Stomach (tissue), 9 donors: Measurements from ENCODE around the gene KSR2. TPM values are rescaled to one million over a fixed set of nuclear protein-coding genes. Genes with fewer than 3 reads are reported as not detected.

Experiments
- DNase-seq, 2 donors: peaks; one replicate each; pipeline versions ENCODE4 v3.0.0 to v3.0.0-alpha.2; 2013 to 2019
- H3K27ac ChIP-seq, 5 donors: fragments of 200-600 bp in 4 of 5; sonication (generic) in 4 of 5; one replicate each; pipeline ENCODE4 v1.5.1; 2013 to 2019; ENCODE audit warnings: mild to moderate bottlenecking in 1 of 5, moderate library complexity in 1 of 5
- H3K27me3 ChIP-seq, 3 donors: fragments of 200-600 bp; sonication (generic); one replicate each; pipeline ENCODE4 v1.5.1; 2017 to 2019; ENCODE audit warnings: mixed run types in 1 of 3
- H3K36me3 ChIP-seq, 4 donors: fragments of 200-600 bp; sonication (generic); 1 replicate in 3 of 4; 2 replicates in 1 of 4; pipeline ENCODE4 v1.5.1; 2016 to 2019
- H3K4me1 ChIP-seq, 4 donors: fragments of 200-600 bp; sonication (generic); one replicate each; pipeline ENCODE4 v1.5.1; 2016 to 2019
- H3K4me3 ChIP-seq, 4 donors: fragments of 200-600 bp; sonication (generic) in 3 of 4; one replicate each; pipeline ENCODE4 v1.5.1; 2016 to 2019; ENCODE audit warnings: mild to moderate bottlenecking in 1 of 4
- H3K9me3 ChIP-seq, 4 donors: fragments of 200-600 bp; sonication (generic); one replicate each; pipeline ENCODE4 v1.5.1; 2016 to 2019
- EP300 ChIP-seq: sonication (generic); formaldehyde crosslinking; IDR thresholded peaks from one replicate; pipeline ENCODE4 v1.6.1; 2017; ENCODE audit warnings: antibody characterized with exemption
- POLR2A ChIP-seq, 4 donors: fragments of 450-650 bp; IDR thresholded peaks; one replicate each; pipeline ENCODE4 v1.6.1; 2016; ENCODE audit warnings: antibody characterized with exemption in 4 of 4, control low read depth in 2 of 4, mild to moderate bottlenecking in 1 of 4, moderate library complexity in 1 of 4
- POLR2AphosphoS5 ChIP-seq, 3 donors: sonication (generic); formaldehyde crosslinking; IDR thresholded peaks; one replicate each; pipeline ENCODE4 v1.6.1; 2016; ENCODE audit warnings: antibody characterized with exemption in 3 of 3
- WGBS, 5 donors: extraction: QIAGEN DNeasy Blood & Tissue Kit in 3 of 5; methylation state at CpG; one replicate each; pipeline versions ENCODE4 v1.1.5 to v1.1.7; 2013 to 2018; 5-methylcytosine and 5-hydroxymethylcytosine counted together
- intact Hi-C: fragments of 100-400 bp; cut with DNase I; formaldehyde crosslinking; loops from one replicate; pipeline ENCODE4 v1.15.1; 2023; ENCODE audit warnings: low total_unique reads
- polyA plus RNA-seq, 3 donors: library from polyadenylated mRNA; stranded (reverse); fragments of 200-250 nt; gene quantifications; one replicate each; pipeline ENCODE4 v1.2.3, GENCODE V29; 2013
- total RNA-seq, 5 donors: library from RNA; depleted of rRNA; stranded (reverse); fragments of >200 nt; gene quantifications; one replicate each; pipeline versions ENCODE4 v1.1.0 to v1.2.3, GENCODE V29; 2014 to 2016
- TF ChIP-seq, protein P1 (sequence below), 7 experiments: fragments of 450-650 bp in 4 of 7; fragments of 200-600 bp in 3 of 7; sonication (generic) in 3 of 7; IDR thresholded peaks; one replicate each; pipeline ENCODE4 v1.5.1; 2016 to 2019; ENCODE audit warnings: antibody characterized with exemption in 7 of 7, control low read depth in 2 of 7, mild to moderate bottlenecking in 1 of 7
- donor health status: healthy with polysubstance abuse.
- donor health status: Bipolar disorder and iron deficiency.
- donor health status: healthy.

The KSR2 gene
- total and polyA plus RNA-seq, 8 donors: 0.03 to 1.4 (median 0.26) TPM; not detected in 2

GRCh38 chr12:117526757-117527478 lies 441.9 kb downstream of the KSR2 start:
- Histone ChIP-seq H3K9me3 (peaks cover 0 to 3% (median 0%) of the 10 kb centered on the region in 4 donors), H3K4me1 (peaks cover 0 to 5% (median 0%) of the 10 kb centered on the region in 4 donors), H3K27ac (no peak overlapping the region), H3K36me3 (no peaks in the 10 kb centered on the region), H3K27me3 (no peaks in the 10 kb centered on the region), H3K4me3 (no peak overlapping the region)
- intact Hi-C loops: no loop called here
- WGBS, 5 donors: 35 to 48% (median 39%) methylated on average over 14 of the region's 14 CpGs
- TF ChIP-seq POLR2AphosphoS5 (IDR thresholded peaks at IDR 0.05): no peak
- TF ChIP-seq POLR2A (IDR thresholded peaks at IDR 0.05): no peak
- TF ChIP-seq, protein P1, sequence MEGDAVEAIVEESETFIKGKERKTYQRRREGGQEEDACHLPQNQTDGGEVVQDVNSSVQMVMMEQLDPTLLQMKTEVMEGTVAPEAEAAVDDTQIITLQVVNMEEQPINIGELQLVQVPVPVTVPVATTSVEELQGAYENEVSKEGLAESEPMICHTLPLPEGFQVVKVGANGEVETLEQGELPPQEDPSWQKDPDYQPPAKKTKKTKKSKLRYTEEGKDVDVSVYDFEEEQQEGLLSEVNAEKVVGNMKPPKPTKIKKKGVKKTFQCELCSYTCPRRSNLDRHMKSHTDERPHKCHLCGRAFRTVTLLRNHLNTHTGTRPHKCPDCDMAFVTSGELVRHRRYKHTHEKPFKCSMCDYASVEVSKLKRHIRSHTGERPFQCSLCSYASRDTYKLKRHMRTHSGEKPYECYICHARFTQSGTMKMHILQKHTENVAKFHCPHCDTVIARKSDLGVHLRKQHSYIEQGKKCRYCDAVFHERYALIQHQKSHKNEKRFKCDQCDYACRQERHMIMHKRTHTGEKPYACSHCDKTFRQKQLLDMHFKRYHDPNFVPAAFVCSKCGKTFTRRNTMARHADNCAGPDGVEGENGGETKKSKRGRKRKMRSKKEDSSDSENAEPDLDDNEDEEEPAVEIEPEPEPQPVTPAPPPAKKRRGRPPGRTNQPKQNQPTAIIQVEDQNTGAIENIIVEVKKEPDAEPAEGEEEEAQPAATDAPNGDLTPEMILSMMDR (IDR thresholded peaks at IDR 0.05): no peak
- no peak for TF ChIP-seq EP300
- peak in 1 of 2 donors; percentile 11 for DNase-seq

DNA sequence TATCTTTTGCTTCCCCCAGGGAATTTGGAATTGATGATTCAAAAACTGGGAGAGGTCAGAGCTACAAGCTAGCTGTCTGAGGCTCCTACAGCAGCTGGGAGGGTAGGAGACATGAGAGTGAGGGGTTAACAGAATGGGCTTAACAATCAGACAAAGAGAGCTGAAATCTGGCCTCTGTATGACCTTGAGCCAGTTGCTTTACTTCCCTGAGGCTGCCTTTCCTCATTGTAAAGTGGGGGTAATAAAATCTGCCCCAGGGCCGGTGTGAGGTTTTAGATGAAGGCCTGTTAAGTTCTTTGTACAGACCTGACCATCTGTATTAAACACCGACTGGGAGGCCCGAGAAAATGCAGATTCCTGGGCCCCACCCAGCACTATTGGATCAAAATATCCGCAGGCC lies 443.0 kb downstream of the KSR2 start:
- no peak for DNase-seq
- Histone ChIP-seq H3K36me3 (no peaks in the 10 kb centered on the region), H3K4me1 (peaks cover 0 to 7% (median 3%) of the 10 kb centered on the region in 4 donors), H3K9me3 (peaks cover 0 to 3% (median 0%) of the 10 kb centered on the region in 4 donors), H3K27ac (no peak overlapping the region), H3K4me3 (no peak overlapping the region), H3K27me3 (no peaks in the 10 kb centered on the region)
- 55 to 66% (median 64%) methylated on average over 4 of the region's 4 CpGs for WGBS, 5 donors
- intact Hi-C loops: no loop called here
- TF ChIP-seq EP300: no peak
- TF ChIP-seq, protein P1 (IDR thresholded peaks at IDR 0.05): no peak
- no peak for TF ChIP-seq POLR2AphosphoS5 (IDR thresholded peaks at IDR 0.05)
- TF ChIP-seq POLR2A (IDR thresholded peaks at IDR 0.05): no peak

DNA sequence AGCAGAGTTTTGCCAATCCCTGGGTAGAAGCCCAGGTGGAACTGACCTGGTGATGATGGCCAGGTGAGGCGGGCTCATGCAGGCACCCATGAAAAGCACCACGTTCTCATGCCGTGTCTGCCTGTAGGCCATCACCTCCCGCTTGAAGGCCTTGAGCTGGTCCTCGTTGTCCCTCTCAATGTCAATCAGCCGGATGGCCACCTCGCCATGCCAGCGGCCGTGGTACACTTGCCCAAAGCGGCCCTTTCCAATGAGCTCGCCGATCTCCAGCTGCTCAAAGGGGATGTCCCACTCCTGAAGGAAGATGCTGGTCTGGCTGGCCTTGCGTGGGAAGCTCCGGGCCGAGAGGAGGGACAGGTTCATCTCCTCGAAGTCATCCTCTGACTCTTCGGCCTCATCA lies 444.0 kb downstream of the KSR2 start:
- WGBS, 5 donors: 93 to 97% (median 97%) methylated on average over 15 to 17 of the region's 17 CpGs
- Histone ChIP-seq H3K27me3 (no peaks in the 10 kb centered on the region), H3K9me3 (peaks cover 0 to 3% (median 0%) of the 10 kb centered on the region in 4 donors), H3K4me1 (peaks cover 0 to 7% (median 3%) of the 10 kb centered on the region in 4 donors), H3K4me3 (no peak overlapping the region), H3K36me3 (no peaks in the 10 kb centered on the region), H3K27ac (no peak overlapping the region)
- intact Hi-C loops: no loop called here
- TF ChIP-seq POLR2A (IDR thresholded peaks at IDR 0.05) (no peak), POLR2AphosphoS5 (IDR thresholded peaks at IDR 0.05) (no peak), EP300 (no peak)
- TF ChIP-seq, protein P1 (IDR thresholded peaks at IDR 0.05): no peak
- no peak for DNase-seq

GRCh38 chr12:117523971-117524370 lies 444.8 kb downstream of the KSR2 start:
- H3K27ac ChIP-seq: no peak overlapping the region
- no peaks in the 10 kb centered on the region for H3K9me3 ChIP-seq
- peaks cover 0 to 7% (median 3%) of the 10 kb centered on the region in 4 donors for H3K4me1 ChIP-seq
- H3K36me3 ChIP-seq: no peaks in the 10 kb centered on the region
- H3K4me3 ChIP-seq: no peak overlapping the region
- DNase-seq: no peak
- no peak for TF ChIP-seq POLR2A (IDR thresholded peaks at IDR 0.05)
- TF ChIP-seq EP300: no peak
- TF ChIP-seq, protein P1 (IDR thresholded peaks at IDR 0.05): no peak
- TF ChIP-seq POLR2AphosphoS5 (IDR thresholded peaks at IDR 0.05): no peak
- no peaks in the 10 kb centered on the region for H3K27me3 ChIP-seq
- WGBS, 5 donors: 82 to 92% (median 88%) methylated on average over 4 of the region's 4 CpGs
- intact Hi-C loops: no loop called here
